Kidney (tissue), 14 donors: ENCODE measurements around the gene SH3RF1. TPM values are rescaled to one million over a fixed set of nuclear protein-coding genes. Genes with fewer than 3 reads are reported as not detected.

Source experiments
- DNase-seq, 5 donors: peaks; one replicate each; pipeline ENCODE4 v3.0.0-alpha.2; 2013 to 2020
- FAIRE-seq: peaks from 2 replicates; lab custom pipeline; 2012; peaks lifted over from hg19 to GRCh38; lab: Jason Lieb, UNC
- H3K27ac ChIP-seq, 2 donors: one replicate each; pipeline ENCODE4 v1.7.0; 2013; ENCODE audit warnings: low read depth in 2 of 2, low read length in 2 of 2, inconsistent platforms in 1 of 2
- H3K27me3 ChIP-seq: one replicate; pipeline ENCODE4 v1.7.1; 2013; ENCODE audit warnings: low read length, inconsistent platforms; ENCODE audit not compliant: control insufficient read depth, insufficient read depth
- H3K36me3 ChIP-seq, 3 donors: one replicate each; pipeline versions ENCODE4 v1.7.0 to v1.7.1; 2013; ENCODE audit warnings: low read length in 3 of 3, control low read depth in 1 of 3, inconsistent platforms in 1 of 3; ENCODE audit not compliant: insufficient read depth in 3 of 3, control insufficient read depth in 2 of 3
- H3K4me1 ChIP-seq, 3 donors: one replicate each; pipeline versions ENCODE4 v1.7.0 to v1.7.1; 2013; ENCODE audit warnings: low read length in 3 of 3, inconsistent platforms in 1 of 3, low read depth in 1 of 3; ENCODE audit not compliant: control insufficient read depth in 2 of 3, insufficient read depth in 2 of 3
- H3K4me3 ChIP-seq, 3 donors: one replicate each; pipeline versions ENCODE4 v1.7.0 to v1.8.1; 2013; ENCODE audit warnings: low read length in 3 of 3, control low read depth in 1 of 3, inconsistent platforms in 1 of 3
- H3K9ac ChIP-seq, 3 donors: one replicate each; pipeline versions ENCODE4 v1.7.0 to v1.7.1; 2013; ENCODE audit warnings: low read length in 3 of 3, control low read depth in 1 of 3, inconsistent platforms in 1 of 3
- H3K9me3 ChIP-seq, 3 donors: one replicate each; pipeline versions ENCODE4 v1.7.0 to v1.7.1; 2013; ENCODE audit warnings: low read length in 3 of 3, control low read depth in 1 of 3, inconsistent platforms in 1 of 3; ENCODE audit not compliant: control insufficient read depth in 2 of 3, insufficient read depth in 1 of 3
- intact Hi-C: fragments of 100-400 bp; cut with DNase I; formaldehyde crosslinking; loops from one replicate; pipeline ENCODE4 v1.11.1; 2022
- polyA plus RNA-seq: library from polyadenylated mRNA; stranded (reverse); fragments of 350-450 nt; fragmentation: Illumina TruSeq; extraction: RNeasy Lipid Tissue Mini Kit (QIAGEN cat#74804); gene quantifications from one replicate; pipeline ENCODE4 v1.2.3, GENCODE V29; 2014; ENCODE audit warnings: low read depth, low replicate concordance; ENCODE audit not compliant: insufficient read depth
- total RNA-seq: library from RNA; stranded (reverse); fragmentation: NEBNext Ultra II Directional; extraction: Animal tissue kit (Norgen Biotek cat#: 25700); gene quantifications from one replicate; pipeline ENCODE4 v1.2.1, GENCODE V29; 2021
- TF ChIP-seq, protein P1 (sequence below): IDR thresholded peaks from 3 replicates; pipeline ENCODE4 v1.5.1; 2012; ENCODE audit warnings: mild to moderate bottlenecking, moderate library complexity, borderline replicate concordance; ENCODE audit not compliant: insufficient read depth; ENCODE audit errors: extremely low read depth
- donor health status: control.
- donor health status: control.
- donor health status: control.
- donor health status: control.
- donor health status: control.
- donor health status: DM: yes; HTN: yes; CAD: no.
- donor health status: Normal renal cell carcinoma (clear cell type).

The SH3RF1 gene
- total and polyA plus RNA-seq, 2 donors from 2014 or later, result 8.2 to 35.7 TPM

GRCh38 chr4:169309326-169309967 is 38.7 kb upstream of the SH3RF1 start:
- H3K4me3 ChIP-seq, result no peak overlapping the region
- FAIRE-seq, result no peak
- TF ChIP-seq, protein P1, sequence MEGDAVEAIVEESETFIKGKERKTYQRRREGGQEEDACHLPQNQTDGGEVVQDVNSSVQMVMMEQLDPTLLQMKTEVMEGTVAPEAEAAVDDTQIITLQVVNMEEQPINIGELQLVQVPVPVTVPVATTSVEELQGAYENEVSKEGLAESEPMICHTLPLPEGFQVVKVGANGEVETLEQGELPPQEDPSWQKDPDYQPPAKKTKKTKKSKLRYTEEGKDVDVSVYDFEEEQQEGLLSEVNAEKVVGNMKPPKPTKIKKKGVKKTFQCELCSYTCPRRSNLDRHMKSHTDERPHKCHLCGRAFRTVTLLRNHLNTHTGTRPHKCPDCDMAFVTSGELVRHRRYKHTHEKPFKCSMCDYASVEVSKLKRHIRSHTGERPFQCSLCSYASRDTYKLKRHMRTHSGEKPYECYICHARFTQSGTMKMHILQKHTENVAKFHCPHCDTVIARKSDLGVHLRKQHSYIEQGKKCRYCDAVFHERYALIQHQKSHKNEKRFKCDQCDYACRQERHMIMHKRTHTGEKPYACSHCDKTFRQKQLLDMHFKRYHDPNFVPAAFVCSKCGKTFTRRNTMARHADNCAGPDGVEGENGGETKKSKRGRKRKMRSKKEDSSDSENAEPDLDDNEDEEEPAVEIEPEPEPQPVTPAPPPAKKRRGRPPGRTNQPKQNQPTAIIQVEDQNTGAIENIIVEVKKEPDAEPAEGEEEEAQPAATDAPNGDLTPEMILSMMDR, result no peak

DNA sequence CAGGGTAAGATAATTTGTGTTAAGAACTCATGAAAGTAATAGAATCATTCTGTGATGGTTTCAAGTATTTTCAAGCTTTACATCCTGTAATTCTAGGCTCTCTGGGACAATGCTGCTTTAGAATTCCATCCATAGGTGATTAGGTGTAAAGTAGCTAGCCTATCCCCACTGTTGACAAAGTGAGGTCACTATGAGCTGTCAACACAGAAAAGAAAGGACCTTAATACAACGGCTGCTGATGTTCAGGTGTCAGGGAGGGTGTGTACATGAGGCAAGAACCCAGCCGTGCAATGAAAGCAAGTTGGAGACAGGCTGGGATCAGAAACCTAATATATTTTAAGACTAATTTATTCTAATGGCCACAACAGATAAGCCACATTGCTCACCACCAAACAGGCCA is 36.8 kb upstream of the SH3RF1 start:
- Histone ChIP-seq H3K4me3 (no peak overlapping the region), H3K36me3 (no peaks in the 10 kb centered on the region), H3K9ac (no peak overlapping the region), H3K27me3 (no peaks in the 10 kb centered on the region), H3K4me1 (no peaks in the 10 kb centered on the region), H3K27ac (no peak overlapping the region), H3K9me3 (no peaks in the 10 kb centered on the region)
- intact Hi-C loops, result no loop called here
- no peak for FAIRE-seq
- TF ChIP-seq, protein P1, result no peak
- no peak for DNase-seq

More at GRCh38 chr4:169309326-169309967, 38.7 kb upstream of the SH3RF1 start:
- no peak for DNase-seq
- no peak overlapping the region for H3K9ac ChIP-seq
- H3K27me3 ChIP-seq, result no peaks in the 10 kb centered on the region
- intact Hi-C loops, result no loop called here
- H3K4me1 ChIP-seq, result peaks cover 0 to 6% (median 4%) of the 10 kb centered on the region in 3 donors
- no peaks in the 10 kb centered on the region for H3K9me3 ChIP-seq
- H3K27ac ChIP-seq, result no peak overlapping the region
- H3K36me3 ChIP-seq, result no peaks in the 10 kb centered on the region

DNA sequence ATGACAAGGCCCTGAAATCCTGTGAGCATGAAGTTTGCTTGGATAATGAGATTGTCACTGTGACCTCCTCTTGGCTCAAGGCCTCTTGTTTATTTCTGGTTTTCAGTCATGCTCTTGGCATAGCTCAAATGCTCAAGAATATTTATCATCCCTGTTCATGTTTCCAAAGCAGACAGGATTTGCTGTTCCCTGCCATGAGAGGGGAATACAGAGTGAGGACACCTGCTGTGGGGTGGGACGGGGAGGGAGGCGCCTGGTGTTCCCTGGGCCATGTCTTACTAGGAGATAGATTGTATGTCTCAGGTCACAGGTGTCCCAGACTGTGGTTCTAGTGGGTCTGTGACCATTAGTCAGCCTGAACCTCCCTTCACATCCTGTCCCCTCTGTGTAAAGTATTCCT is 34.9 kb upstream of the SH3RF1 start:
- Histone ChIP-seq H3K9me3 (no peaks in the 10 kb centered on the region), H3K9ac (no peak overlapping the region), H3K4me1 (no peaks in the 10 kb centered on the region), H3K27me3 (no peaks in the 10 kb centered on the region), H3K4me3 (no peak overlapping the region), H3K36me3 (no peaks in the 10 kb centered on the region), H3K27ac (no peak overlapping the region)
- DNase-seq, result no peak
- intact Hi-C loops, result no loop called here
- no peak for FAIRE-seq
- TF ChIP-seq, protein P1, result no peak
